ENCODE data around the gene GRIK3. TPM values are rescaled to one million over a fixed set of nuclear protein-coding genes. Genes with fewer than 3 reads are reported as not detected.
A peak's percentile ranks its signal among the peaks of the same experiment; 100 is the strongest.
"Not testable (repeated sequence)": the region's sequence is repeated elsewhere in the genome, so short reads cannot be mapped to it uniquely, and the experiment has no call there.

The GRIK3 gene
- total RNA-seq, 1 donor from 2014 or later, result not detected

- no peak for DNase-seq (ENCODE audit: low spot score)
Observed at GRCh38 chr1:36911561-36912364, 122.6 kb downstream of the GRIK3 start.

- no peak for DNase-seq (ENCODE audit: low spot score)
Observed at GRCh38 chr1:36910886-36911540, 123.3 kb downstream of the GRIK3 start.

- DNase-seq (ENCODE audit: low spot score), result no peak
Observed at GRCh38 chr1:36909946-36910725, 124.2 kb downstream of the GRIK3 start.

GRCh38 chr1:36909359-36909758 is 125.0 kb downstream of the GRIK3 start:
- DNase-seq (ENCODE audit: low spot score), result not testable (repeated sequence)

- peak; percentile 11 for DNase-seq (ENCODE audit: low spot score)
Observed at GRCh38 chr1:36908096-36908495, 126.2 kb downstream of the GRIK3 start.

GRCh38 chr1:36906555-36906954 is 127.8 kb downstream of the GRIK3 start:
- DNase-seq (ENCODE audit: low spot score), result no peak

- DNase-seq (ENCODE audit: low spot score), result no peak
Observed at GRCh38 chr1:36905941-36906340, 128.4 kb downstream of the GRIK3 start.

- DNase-seq (ENCODE audit: low spot score), result no peak
Observed at GRCh38 chr1:36900128-36900527, 134.2 kb downstream of the GRIK3 start.

GRCh38 chr1:36897813-36898212 is 136.5 kb downstream of the GRIK3 start:
- DNase-seq (ENCODE audit: low spot score), result not testable (repeated sequence)

GRCh38 chr1:36894824-36895223 is 139.5 kb downstream of the GRIK3 start:
- no peak for DNase-seq (ENCODE audit: low spot score)

GRCh38 chr1:36890776-36891175 is 143.5 kb downstream of the GRIK3 start:
- DNase-seq (ENCODE audit: low spot score), result peak; percentile 59

- DNase-seq (ENCODE audit: low spot score), result peak; percentile 62
Observed at GRCh38 chr1:36889478-36890226, 144.7 kb downstream of the GRIK3 start.

GRCh38 chr1:36888811-36889477 is 145.4 kb downstream of the GRIK3 start:
- peak; percentile 39 for DNase-seq (ENCODE audit: low spot score)

- peak; percentile 22 for DNase-seq (ENCODE audit: low spot score)
Observed at GRCh38 chr1:36885540-36886357, 148.6 kb downstream of the GRIK3 start.

- DNase-seq (ENCODE audit: low spot score), result peak; percentile 22
Observed at GRCh38 chr1:36884801-36885200, 149.5 kb downstream of the GRIK3 start.

GRCh38 chr1:36884029-36884701 is 150.2 kb downstream of the GRIK3 start:
- peak; percentile 45 for DNase-seq (ENCODE audit: low spot score)

GRCh38 chr1:36883315-36883949 is 150.9 kb downstream of the GRIK3 start:
- DNase-seq (ENCODE audit: low spot score), result peak; percentile 24

- DNase-seq (ENCODE audit: low spot score), result peak; percentile 60
Observed at GRCh38 chr1:36882536-36883285, 151.6 kb downstream of the GRIK3 start.
